Testis (tissue), 2 donors: ENCODE data around the gene FRMD4B.

Source experiments
- CTCF ChIP-seq, 3 experiments: fragments of 450-650 bp in 2 of 3; fragments of 200-600 bp in 1 of 3; sonication (generic) in 1 of 3; IDR thresholded peaks; one replicate each; pipeline ENCODE4 v1.5.1; 2016 to 2019; ENCODE audit warnings: antibody characterized with exemption in 3 of 3, mild to moderate bottlenecking in 2 of 3, moderate library complexity in 1 of 3
- POLR2A ChIP-seq: fragments of 450-650 bp; IDR thresholded peaks from one replicate; pipeline ENCODE4 v1.6.1; 2017; ENCODE audit warnings: antibody characterized with exemption, mild to moderate bottlenecking, moderate library complexity

- TF ChIP-seq CTCF (IDR thresholded peaks at IDR 0.05) (no peak), POLR2A (no peak)
These were observed 144.1 kb downstream of the FRMD4B start for GRCh38 chr3:69241769-69242168.
